ENCODE measurements around the gene ZNF624. TPM values are rescaled to one million over a fixed set of nuclear protein-coding genes. Genes with fewer than 3 reads are reported as not detected.
"Not testable (repeated sequence)": the region's sequence is repeated elsewhere in the genome, so short reads cannot be mapped to it uniquely, and the experiment has no call there.

The ZNF624 gene
- total RNA-seq, 1 experiment from 2014 or later = 7.2 TPM

GRCh38 chr17:16686019-16686418 lies 32.4 kb upstream of the ZNF624 start:
- H3K9me3 ChIP-seq (ENCODE audit: insufficient read depth, low read depth); H3K27me3 ChIP-seq (ENCODE audit: insufficient read depth, low read depth); DNase-seq; POLR2A ChIA-PET (ENCODE audit: unreplicated experiment); intact Hi-C loops (cut with micrococcal nuclease; ENCODE audit: unreplicated experiment); BruUV-seq (replicated peaks); H3K27ac ChIP-seq; H3K36me3 ChIP-seq (ENCODE audit: low read depth); H3K79me2 ChIP-seq (ENCODE audit: low read depth); H3K4me1 ChIP-seq (replicated peaks; ENCODE audit: insufficient read depth); H4K20me1 ChIP-seq (ENCODE audit: insufficient read depth); H3K4me2 ChIP-seq; H2AFZ ChIP-seq; H3F3A ChIP-seq (ENCODE audit: insufficient read depth, low read depth); H3K4me3 ChIP-seq; H3K9me2 ChIP-seq (ENCODE audit: insufficient read depth); CTCF ChIA-PET: not testable (repeated sequence)

DNA sequence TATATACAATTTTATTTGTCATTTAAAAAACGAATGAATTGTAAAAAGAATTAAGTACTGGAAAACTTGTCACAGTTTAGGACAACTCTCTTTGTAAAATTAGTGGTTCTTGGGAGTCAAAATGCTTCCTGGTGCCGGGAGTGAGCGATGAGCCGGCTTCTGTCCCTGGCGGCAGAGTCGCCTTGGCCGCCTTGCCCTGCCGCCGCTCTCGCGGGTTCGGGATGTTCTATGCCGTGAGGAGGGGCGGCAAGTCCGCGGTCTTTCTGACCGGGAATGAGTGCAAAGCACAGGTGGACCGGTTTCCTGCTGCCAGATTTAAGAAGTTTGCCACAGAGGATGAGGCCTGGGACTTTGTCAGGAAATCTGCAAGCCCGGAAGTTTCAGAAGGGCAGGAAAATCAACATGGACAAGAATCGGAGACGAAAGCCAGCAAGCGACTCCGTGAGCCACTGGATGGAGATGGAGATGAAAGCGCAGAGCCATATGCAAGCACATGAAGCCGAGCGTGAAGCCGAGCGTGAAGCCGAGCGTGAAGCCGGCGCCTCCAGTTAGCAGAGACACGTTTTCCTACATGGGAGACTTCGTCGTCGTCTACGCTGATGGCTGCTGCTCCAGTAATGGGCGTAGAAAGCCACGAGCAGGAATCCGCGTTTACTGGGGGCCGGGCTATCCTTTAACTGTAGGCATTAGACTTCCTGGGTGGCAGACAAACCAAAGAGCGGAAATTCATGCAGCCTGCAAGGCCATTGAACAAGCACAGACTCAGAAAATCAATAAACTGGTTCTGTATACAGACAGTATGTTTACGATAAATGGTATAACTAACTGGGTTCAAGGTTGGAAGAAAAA lies 29.9 kb upstream of the ZNF624 start:
- H3F3A ChIP-seq (ENCODE audit: insufficient read depth, low read depth); POLR2A ChIA-PET (ENCODE audit: unreplicated experiment); H3K4me1 ChIP-seq (replicated peaks; ENCODE audit: insufficient read depth); H3K27me3 ChIP-seq (ENCODE audit: insufficient read depth, low read depth); H3K27ac ChIP-seq; CTCF ChIA-PET; H3K9me3 ChIP-seq (ENCODE audit: insufficient read depth, low read depth); H3K4me2 ChIP-seq; DNase-seq; H4K20me1 ChIP-seq (ENCODE audit: insufficient read depth); H3K36me3 ChIP-seq (ENCODE audit: low read depth); H3K4me3 ChIP-seq; BruUV-seq (replicated peaks); H3K9me2 ChIP-seq (ENCODE audit: insufficient read depth); H2AFZ ChIP-seq; intact Hi-C loops (cut with micrococcal nuclease; ENCODE audit: unreplicated experiment); H3K79me2 ChIP-seq (ENCODE audit: low read depth): not testable (repeated sequence)

GRCh38 chr17:16676676-16677268 lies 23.1 kb upstream of the ZNF624 start:
- H3K27me3 ChIP-seq (ENCODE audit: insufficient read depth, low read depth) = no peaks in the 10 kb centered on the region
- no peak for DNase-seq
- no peaks in the 10 kb centered on the region for H3K79me2 ChIP-seq (ENCODE audit: low read depth)
- H3K4me3 ChIP-seq = no peak overlapping the region
- no peak overlapping the region for H2AFZ ChIP-seq
- no peaks in the 10 kb centered on the region for H3K36me3 ChIP-seq (ENCODE audit: low read depth)
- H3K4me1 ChIP-seq (replicated peaks; ENCODE audit: insufficient read depth) = no peaks in the 10 kb centered on the region
- H4K20me1 ChIP-seq (ENCODE audit: insufficient read depth) = no peaks in the 10 kb centered on the region
- H3K27ac ChIP-seq = no peak overlapping the region
- TF ChIP-seq, protein P1, sequence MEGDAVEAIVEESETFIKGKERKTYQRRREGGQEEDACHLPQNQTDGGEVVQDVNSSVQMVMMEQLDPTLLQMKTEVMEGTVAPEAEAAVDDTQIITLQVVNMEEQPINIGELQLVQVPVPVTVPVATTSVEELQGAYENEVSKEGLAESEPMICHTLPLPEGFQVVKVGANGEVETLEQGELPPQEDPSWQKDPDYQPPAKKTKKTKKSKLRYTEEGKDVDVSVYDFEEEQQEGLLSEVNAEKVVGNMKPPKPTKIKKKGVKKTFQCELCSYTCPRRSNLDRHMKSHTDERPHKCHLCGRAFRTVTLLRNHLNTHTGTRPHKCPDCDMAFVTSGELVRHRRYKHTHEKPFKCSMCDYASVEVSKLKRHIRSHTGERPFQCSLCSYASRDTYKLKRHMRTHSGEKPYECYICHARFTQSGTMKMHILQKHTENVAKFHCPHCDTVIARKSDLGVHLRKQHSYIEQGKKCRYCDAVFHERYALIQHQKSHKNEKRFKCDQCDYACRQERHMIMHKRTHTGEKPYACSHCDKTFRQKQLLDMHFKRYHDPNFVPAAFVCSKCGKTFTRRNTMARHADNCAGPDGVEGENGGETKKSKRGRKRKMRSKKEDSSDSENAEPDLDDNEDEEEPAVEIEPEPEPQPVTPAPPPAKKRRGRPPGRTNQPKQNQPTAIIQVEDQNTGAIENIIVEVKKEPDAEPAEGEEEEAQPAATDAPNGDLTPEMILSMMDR (conservative IDR thresholded peaks at IDR 0.05) = no peak
- TF ChIP-seq EZH2 (IDR thresholded peaks at IDR 0.05; ENCODE audit: low read depth) = no peak
- no peaks in the 10 kb centered on the region for H3F3A ChIP-seq (ENCODE audit: insufficient read depth, low read depth)
- no peaks in the 10 kb centered on the region for H3K9me3 ChIP-seq (ENCODE audit: insufficient read depth, low read depth)
- intact Hi-C loops (cut with micrococcal nuclease; ENCODE audit: unreplicated experiment) = no loop called here
- POLR2A ChIA-PET (ENCODE audit: unreplicated experiment) = no interaction called here
- no peak overlapping the region for H3K4me2 ChIP-seq
- CTCF ChIA-PET = no interaction called here
- H3K9me2 ChIP-seq (ENCODE audit: insufficient read depth) = no peaks in the 10 kb centered on the region
- no TSS peak for BruUV-seq (replicated peaks)

- H3K4me2 ChIP-seq; POLR2A ChIA-PET (ENCODE audit: unreplicated experiment): not testable (repeated sequence)
Observed at GRCh38 chr17:16666907-16667636, 13.4 kb upstream of the ZNF624 start.

GRCh38 chr17:16666553-16666906 lies 12.9 kb upstream of the ZNF624 start:
- intact Hi-C loops (cut with micrococcal nuclease; ENCODE audit: unreplicated experiment); H3K4me3 ChIP-seq; H3K36me3 ChIP-seq (ENCODE audit: low read depth); DNase-seq; H3F3A ChIP-seq (ENCODE audit: insufficient read depth, low read depth); H3K27me3 ChIP-seq (ENCODE audit: insufficient read depth, low read depth); H4K20me1 ChIP-seq (ENCODE audit: insufficient read depth); H3K4me1 ChIP-seq (replicated peaks; ENCODE audit: insufficient read depth); H3K9me2 ChIP-seq (ENCODE audit: insufficient read depth); BruUV-seq (replicated peaks); H3K27ac ChIP-seq; H3K9me3 ChIP-seq (ENCODE audit: insufficient read depth, low read depth); CTCF ChIA-PET; H2AFZ ChIP-seq; POLR2A ChIA-PET (ENCODE audit: unreplicated experiment); H3K4me2 ChIP-seq; H3K79me2 ChIP-seq (ENCODE audit: low read depth): not testable (repeated sequence)

More at GRCh38 chr17:16666907-16667636, 13.4 kb upstream of the ZNF624 start:
- DNase-seq; H2AFZ ChIP-seq; intact Hi-C loops (cut with micrococcal nuclease; ENCODE audit: unreplicated experiment); H3K79me2 ChIP-seq (ENCODE audit: low read depth); H3K36me3 ChIP-seq (ENCODE audit: low read depth); H3K4me1 ChIP-seq (replicated peaks; ENCODE audit: insufficient read depth); H3F3A ChIP-seq (ENCODE audit: insufficient read depth, low read depth); H3K4me3 ChIP-seq; H3K9me3 ChIP-seq (ENCODE audit: insufficient read depth, low read depth); H3K27me3 ChIP-seq (ENCODE audit: insufficient read depth, low read depth); CTCF ChIA-PET; H3K27ac ChIP-seq; BruUV-seq (replicated peaks); H4K20me1 ChIP-seq (ENCODE audit: insufficient read depth); H3K9me2 ChIP-seq (ENCODE audit: insufficient read depth): not testable (repeated sequence)
